OCI-LY1 (cell line): ENCODE measurements around the gene PAX6.

ENCODE experiments used
- H2AFZ ChIP-seq: fragments of 200-600 bp; sonication (generic), shearing (Covaris generic); 2 replicates; pipeline ENCODE4 v1.6.0; 2014; ENCODE audit warnings: antibody characterized with exemption, mild to moderate bottlenecking, low read length
- H3F3A ChIP-seq: fragments of 200-600 bp; sonication (generic), shearing (Covaris generic); 2 replicates; pipeline ENCODE4 v1.6.0; 2014; ENCODE audit warnings: mild to moderate bottlenecking, antibody characterized with exemption, low read length, moderate library complexity; ENCODE audit not compliant: insufficient read depth
- H3K27ac ChIP-seq: fragments of 200-600 bp; sonication (generic); 2 replicates; pipeline ENCODE4 v1.5.1; 2014; ENCODE audit warnings: low read length, mixed run types, mild to moderate bottlenecking, low read depth; ENCODE audit not compliant: poor library complexity, severe bottlenecking
- H3K27me3 ChIP-seq: fragments of 200-600 bp; sonication (generic); 2 replicates; pipeline ENCODE4 v1.6.0; 2014; ENCODE audit warnings: antibody characterized with exemption, mild to moderate bottlenecking, low read length, moderate library complexity; ENCODE audit not compliant: insufficient read depth
- H3K36me3 ChIP-seq: fragments of 200-600 bp; sonication (generic); 2 replicates; pipeline ENCODE4 v1.6.1; 2014; ENCODE audit warnings: mild to moderate bottlenecking, antibody characterized with exemption, low read length, moderate library complexity, mixed read lengths; ENCODE audit not compliant: insufficient read depth
- H3K4me1 ChIP-seq: fragments of 200-600 bp; sonication (generic); 2 replicates; pipeline ENCODE4 v1.5.1; 2014; ENCODE audit warnings: mild to moderate bottlenecking, low read length, moderate library complexity; ENCODE audit not compliant: insufficient read depth, severe bottlenecking
- H3K4me2 ChIP-seq: fragments of 200-600 bp; sonication (generic), shearing (Covaris generic); 2 replicates; pipeline ENCODE4 v1.6.1; 2014; ENCODE audit warnings: low read length
- H3K4me3 ChIP-seq: fragments of 200-600 bp; sonication (generic); 2 replicates; pipeline ENCODE4 v1.5.1; 2014; ENCODE audit warnings: low read length, low read depth, mild to moderate bottlenecking, mixed read lengths; ENCODE audit not compliant: poor library complexity, severe bottlenecking
- H3K79me2 ChIP-seq: fragments of 200-600 bp; shearing (Covaris generic); 2 replicates; pipeline ENCODE4 v1.6.1; 2016; ENCODE audit warnings: mixed run types, low read length, mixed read lengths; ENCODE audit not compliant: insufficient read depth
- H3K9ac ChIP-seq: fragments of 200-600 bp; sonication (generic), shearing (Covaris generic); 2 replicates; pipeline ENCODE4 v1.6.1; 2014; ENCODE audit warnings: mild to moderate bottlenecking, low read length, mixed read lengths
- H3K9me2 ChIP-seq: fragments of 200-600 bp; sonication (generic), shearing (Covaris generic); 2 replicates; pipeline ENCODE4 v1.6.1; 2014; ENCODE audit warnings: low read depth, mild to moderate bottlenecking, low read length, mixed read lengths
- H3K9me3 ChIP-seq: fragments of 200-600 bp; shearing (Covaris generic); 2 replicates; pipeline ENCODE4 v1.6.1; 2014; ENCODE audit warnings: low read length, mixed read lengths
- H4K20me1 ChIP-seq: fragments of 200-600 bp; sonication (generic), shearing (Covaris generic); 2 replicates; pipeline ENCODE4 v1.6.0; 2016; ENCODE audit warnings: mild to moderate bottlenecking, low read length; ENCODE audit not compliant: insufficient read depth
- EZH2 ChIP-seq: fragments of 200-600 bp; sonication (generic), shearing (Covaris generic); IDR thresholded peaks from 2 replicates; pipeline ENCODE4 v1.8.0; 2017; ENCODE audit warnings: borderline replicate concordance, mixed run types, mild to moderate bottlenecking, antibody characterized with exemption, low read length, moderate library complexity, mixed read lengths
- TF ChIP-seq, protein P1 (sequence below): fragments of 200-600 bp; sonication (generic), shearing (Covaris generic); IDR thresholded peaks from 2 replicates; pipeline ENCODE4 v1.5.1; 2017; ENCODE audit warnings: mild to moderate bottlenecking, antibody characterized with exemption, low read length, moderate library complexity, mixed read lengths

PAX6 gene

DNA sequence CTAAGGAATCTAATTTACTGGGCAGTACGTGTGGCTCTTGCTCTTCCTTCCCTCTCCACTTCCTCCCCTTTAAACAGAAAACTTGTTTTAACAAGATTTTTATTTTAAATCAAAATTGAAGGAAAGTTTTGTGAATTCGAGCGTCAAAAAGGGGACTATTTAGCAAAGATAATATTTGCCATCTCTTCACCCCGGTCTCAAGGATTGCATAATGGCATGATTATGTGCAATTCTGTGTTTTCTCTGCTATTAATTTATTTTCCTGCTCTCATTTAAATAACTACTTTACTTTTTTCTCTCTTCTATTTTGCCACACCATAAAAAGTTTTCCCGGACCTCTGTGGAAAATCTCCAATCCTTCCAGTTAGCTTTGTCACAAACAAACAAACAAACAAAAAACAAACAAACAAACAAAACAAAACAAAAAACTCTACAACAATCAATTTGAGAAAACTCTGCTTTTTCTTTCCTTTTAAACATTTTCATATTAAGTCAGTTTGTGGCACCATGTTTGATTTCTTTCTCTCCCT, 10.2 kb upstream of the PAX6 start:
- Histone ChIP-seq H3K27me3 (no peaks in the 10 kb centered on the region), H4K20me1 (no peaks in the 10 kb centered on the region), H3K27ac (no peak overlapping the region), H3K4me1 (no peaks in the 10 kb centered on the region), H3K9me2 (no peaks in the 10 kb centered on the region), H3K4me3 (no peak overlapping the region), H2AFZ (no peak overlapping the region), H3K79me2 (no peaks in the 10 kb centered on the region), H3K4me2 (no peak overlapping the region), H3K9ac (no peak overlapping the region), H3K36me3 (no peaks in the 10 kb centered on the region), H3F3A (no peaks in the 10 kb centered on the region), H3K9me3 (no peaks in the 10 kb centered on the region)
- no peak for TF ChIP-seq EZH2
- TF ChIP-seq, protein P1, sequence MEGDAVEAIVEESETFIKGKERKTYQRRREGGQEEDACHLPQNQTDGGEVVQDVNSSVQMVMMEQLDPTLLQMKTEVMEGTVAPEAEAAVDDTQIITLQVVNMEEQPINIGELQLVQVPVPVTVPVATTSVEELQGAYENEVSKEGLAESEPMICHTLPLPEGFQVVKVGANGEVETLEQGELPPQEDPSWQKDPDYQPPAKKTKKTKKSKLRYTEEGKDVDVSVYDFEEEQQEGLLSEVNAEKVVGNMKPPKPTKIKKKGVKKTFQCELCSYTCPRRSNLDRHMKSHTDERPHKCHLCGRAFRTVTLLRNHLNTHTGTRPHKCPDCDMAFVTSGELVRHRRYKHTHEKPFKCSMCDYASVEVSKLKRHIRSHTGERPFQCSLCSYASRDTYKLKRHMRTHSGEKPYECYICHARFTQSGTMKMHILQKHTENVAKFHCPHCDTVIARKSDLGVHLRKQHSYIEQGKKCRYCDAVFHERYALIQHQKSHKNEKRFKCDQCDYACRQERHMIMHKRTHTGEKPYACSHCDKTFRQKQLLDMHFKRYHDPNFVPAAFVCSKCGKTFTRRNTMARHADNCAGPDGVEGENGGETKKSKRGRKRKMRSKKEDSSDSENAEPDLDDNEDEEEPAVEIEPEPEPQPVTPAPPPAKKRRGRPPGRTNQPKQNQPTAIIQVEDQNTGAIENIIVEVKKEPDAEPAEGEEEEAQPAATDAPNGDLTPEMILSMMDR = no peak

DNA sequence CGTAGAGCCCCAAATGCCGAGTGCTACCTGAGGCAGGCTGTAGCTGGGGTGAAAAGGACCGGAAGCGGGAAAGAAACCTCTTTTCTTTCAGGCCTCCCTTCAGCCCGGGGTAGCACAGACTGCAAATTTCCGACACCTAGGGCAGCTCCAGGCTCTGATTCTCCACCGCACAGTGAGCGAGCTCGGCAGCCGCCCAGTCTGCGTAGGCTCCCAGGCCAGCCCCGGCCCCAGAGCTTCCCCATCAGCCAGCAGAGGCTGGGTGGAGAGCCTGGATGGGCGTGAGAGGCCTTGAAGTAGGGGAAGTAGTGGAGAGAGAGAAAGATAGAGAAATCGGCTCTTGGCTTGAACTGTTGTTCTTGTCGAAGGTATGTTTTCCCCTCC, 9.3 kb upstream of the PAX6 start:
- TF ChIP-seq, protein P1 = no peak
- no peak for TF ChIP-seq EZH2
- H3K36me3 ChIP-seq = no peaks in the 10 kb centered on the region
- H3K4me1 ChIP-seq = no peaks in the 10 kb centered on the region
- H3K9me2 ChIP-seq = no peaks in the 10 kb centered on the region
- H3K4me3 ChIP-seq = no peak overlapping the region
- no peaks in the 10 kb centered on the region for H3K9me3 ChIP-seq
- no peaks in the 10 kb centered on the region for H3F3A ChIP-seq
- H4K20me1 ChIP-seq = no peaks in the 10 kb centered on the region
- H2AFZ ChIP-seq = no peak overlapping the region
- no peak overlapping the region for H3K9ac ChIP-seq
- no peaks in the 10 kb centered on the region for H3K27me3 ChIP-seq
- no peaks in the 10 kb centered on the region for H3K79me2 ChIP-seq
- H3K27ac ChIP-seq = no peak overlapping the region
- no peak overlapping the region for H3K4me2 ChIP-seq

DNA sequence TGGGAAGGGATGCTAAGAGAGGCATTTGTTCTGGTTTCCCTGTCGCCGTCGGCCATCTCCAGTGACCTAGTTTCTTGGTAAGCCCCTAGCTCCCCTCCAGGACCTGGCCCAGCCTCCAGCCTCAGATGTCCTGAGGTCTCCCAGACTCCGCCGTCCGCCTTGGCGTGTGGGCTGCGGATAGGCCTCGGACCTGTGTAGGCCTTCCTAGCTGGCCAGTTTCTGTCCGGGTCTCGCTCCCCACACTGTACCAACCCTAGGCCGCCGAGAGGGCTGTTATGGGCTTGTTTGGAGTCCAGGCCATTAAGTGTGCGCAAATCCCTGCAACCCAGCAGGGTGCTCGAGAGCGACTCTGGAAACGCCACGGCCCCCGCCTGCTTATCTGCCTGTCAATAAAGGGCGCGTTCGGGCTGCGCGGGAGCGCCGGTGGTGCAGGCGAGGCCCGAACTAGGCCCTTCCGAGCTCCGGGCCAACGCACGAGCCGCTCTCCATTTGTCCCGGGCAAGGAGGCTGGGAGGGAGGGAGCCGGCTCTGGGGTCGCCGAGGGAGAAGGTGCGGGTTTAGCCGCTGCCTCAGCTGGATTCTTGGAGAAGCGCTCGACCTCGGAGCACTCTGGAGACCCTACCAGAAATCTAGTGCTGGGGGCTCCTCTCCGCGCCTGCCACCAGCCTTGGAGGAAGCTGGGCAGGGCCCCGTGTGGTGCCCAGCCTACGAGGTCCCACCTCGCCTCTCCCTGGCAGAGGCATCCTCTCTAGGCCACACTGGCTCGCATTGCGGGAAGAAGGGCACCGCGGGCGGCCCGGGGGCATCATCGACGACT, 8.7 kb upstream of the PAX6 start:
- TF ChIP-seq, protein P1 = no peak
- no peak for TF ChIP-seq EZH2
- Histone ChIP-seq H3K4me1 (no peaks in the 10 kb centered on the region), H3F3A (no peaks in the 10 kb centered on the region), H3K27ac (no peak overlapping the region), H3K79me2 (no peaks in the 10 kb centered on the region), H3K27me3 (no peaks in the 10 kb centered on the region), H2AFZ (no peak overlapping the region), H3K4me3 (no peak overlapping the region), H3K9me2 (no peaks in the 10 kb centered on the region), H3K36me3 (no peaks in the 10 kb centered on the region), H3K9me3 (no peaks in the 10 kb centered on the region), H3K9ac (no peak overlapping the region), H4K20me1 (no peaks in the 10 kb centered on the region), H3K4me2 (no peak overlapping the region)
